PC-3 (cell line): ENCODE measurements around the gene CYSLTR1.

Experiments used
- CTCF ChIP-seq: fragments of 300-600 bp; sonication (generic); conservative IDR thresholded peaks from 2 replicates; pipeline ENCODE4 v1.5.1; 2017; ENCODE audit warnings: antibody characterized with exemption, low read depth, mild to moderate bottlenecking, low read length
- EZH2 ChIP-seq: fragments of 300-600 bp; sonication (generic); IDR thresholded peaks from one replicate; pipeline ENCODE4 v1.6.1; 2017; ENCODE audit warnings: antibody characterized with exemption, mild to moderate bottlenecking, low read length; ENCODE audit not compliant: unreplicated experiment
- EZH2phosphoT487 ChIP-seq: fragments of 300-600 bp; sonication (generic); IDR thresholded peaks from 2 replicates; pipeline ENCODE4 v1.6.1; 2018; ENCODE audit warnings: mild to moderate bottlenecking, antibody characterized with exemption, low read length, borderline replicate concordance

DNA sequence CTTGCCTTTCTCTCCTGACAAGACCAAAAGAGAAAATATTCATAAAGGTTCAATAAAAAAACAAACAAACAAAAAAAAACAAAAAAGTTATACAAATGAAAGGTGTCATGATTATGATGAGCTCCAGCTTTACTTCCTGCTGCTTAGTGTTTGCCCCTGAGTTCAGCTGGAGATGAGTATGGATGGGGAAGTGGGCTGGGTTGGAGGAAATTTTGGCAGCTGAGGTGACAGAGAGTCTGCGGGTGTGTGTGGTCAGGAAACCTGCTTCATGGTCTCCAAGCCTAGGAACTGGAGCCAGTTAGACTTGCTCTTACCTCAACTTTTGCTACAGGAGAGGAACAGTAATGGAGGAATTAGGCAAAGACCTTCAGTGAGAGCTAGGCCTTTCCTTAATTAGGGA lies 4.3 kb upstream of the CYSLTR1 start:
- TF ChIP-seq CTCF (no peak), EZH2phosphoT487 (no peak), EZH2 (no peak)
